Measurements from ENCODE around the gene GABRB1. TPM values are rescaled to one million over a fixed set of nuclear protein-coding genes. Genes with fewer than 3 reads are reported as not detected.

GABRB1 gene
- total RNA-seq, 1 experiment from 2014 or later: 1.00 TPM

DNA sequence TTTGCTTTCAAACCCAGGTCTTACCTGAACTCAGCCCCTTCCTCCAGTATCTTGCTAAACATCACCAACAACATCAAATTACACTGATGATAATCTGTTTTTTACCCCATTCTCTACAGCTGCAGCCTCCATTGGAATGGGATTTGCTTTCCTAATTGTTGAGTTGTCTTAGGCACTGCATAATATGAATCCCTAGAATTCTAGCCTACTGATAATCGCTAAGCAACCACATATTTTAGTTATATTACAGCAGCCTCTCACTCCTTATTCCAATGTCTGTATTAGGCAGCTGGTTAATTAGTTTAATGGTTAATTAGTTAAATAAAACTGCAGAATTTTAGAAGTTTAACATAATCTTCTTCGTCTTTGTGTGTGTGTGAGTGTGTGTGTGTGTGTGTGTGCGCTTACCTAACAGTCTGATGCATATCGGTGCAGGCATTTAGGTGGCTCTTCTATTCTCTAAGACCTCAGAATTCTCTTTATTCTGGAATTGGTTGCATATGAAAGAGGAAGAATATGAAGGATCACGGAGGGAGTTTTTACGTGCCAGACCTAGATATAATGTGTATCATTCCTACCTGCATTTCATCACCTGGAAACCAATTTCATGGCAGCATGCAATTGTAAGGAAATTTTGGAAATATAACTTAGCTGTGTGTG is 437.5 kb downstream of the GABRB1 start:
- DNase-seq (ENCODE audit: low spot score): peak; percentile 10

DNA sequence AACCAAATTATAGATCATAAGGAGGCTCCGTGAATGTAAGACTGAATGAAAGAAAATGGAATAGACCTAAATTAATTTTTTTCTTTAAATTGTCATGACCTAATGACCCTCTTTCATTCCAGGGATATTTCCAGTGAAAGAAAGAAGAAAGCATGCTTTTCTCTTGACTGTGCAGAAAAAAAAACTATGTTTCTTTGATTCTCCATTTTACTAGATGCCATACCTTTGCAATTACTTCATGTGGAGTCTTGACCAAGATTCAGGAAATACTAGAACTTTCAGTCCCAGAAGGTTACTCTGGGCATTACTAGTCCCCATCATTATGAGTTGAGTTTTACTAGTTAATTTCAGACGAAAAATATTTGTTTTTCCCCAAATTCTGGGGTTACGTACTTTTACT is 438.6 kb downstream of the GABRB1 start:
- no peak for DNase-seq (ENCODE audit: low spot score)

DNA sequence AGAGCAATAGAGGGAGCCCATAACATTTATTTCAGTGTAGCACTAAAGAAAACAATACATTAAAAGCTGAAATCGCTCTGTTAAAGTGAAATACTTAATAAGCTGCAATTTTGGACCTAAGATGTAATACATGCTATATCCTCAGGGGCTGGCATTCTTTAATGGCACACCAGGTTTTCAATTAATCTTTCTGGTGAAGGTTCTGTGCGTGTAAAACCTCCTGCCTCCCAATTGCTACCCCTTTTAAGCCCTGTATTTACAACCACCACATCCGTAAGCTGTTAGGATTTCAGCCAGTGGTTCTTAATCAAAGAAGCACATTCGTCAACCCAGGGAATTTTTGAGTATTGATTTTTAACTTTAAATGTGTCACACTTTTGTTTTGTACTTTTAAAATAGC is 439.7 kb downstream of the GABRB1 start:
- no peak for DNase-seq (ENCODE audit: low spot score)

DNA sequence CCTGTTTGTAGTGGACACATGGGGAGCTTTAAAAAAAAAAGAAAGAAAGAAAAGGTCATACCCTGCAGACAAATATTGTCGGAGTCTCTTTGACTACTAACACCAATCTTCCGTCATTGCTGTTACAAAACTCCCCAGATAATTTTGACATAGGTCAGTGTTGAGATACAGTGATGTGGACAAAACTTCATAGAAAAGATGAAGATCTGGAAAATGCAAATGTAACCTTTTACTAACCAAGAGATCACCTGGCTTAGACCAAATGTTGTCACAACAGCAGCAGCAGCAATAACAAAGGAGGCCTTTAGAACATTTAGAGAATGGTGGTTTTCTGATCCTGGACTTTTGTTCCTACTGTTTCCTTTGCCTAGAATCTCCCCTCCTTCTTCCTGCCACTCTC is 440.2 kb downstream of the GABRB1 start:
- no peak for DNase-seq (ENCODE audit: low spot score)

GRCh38 chr4:47473141-47473750 is 441.9 kb downstream of the GABRB1 start:
- no peak for DNase-seq (ENCODE audit: low spot score)

- DNase-seq (ENCODE audit: low spot score): no peak
Measured at GRCh38 chr4:47474799-47475198, 443.4 kb downstream of the GABRB1 start.

DNA sequence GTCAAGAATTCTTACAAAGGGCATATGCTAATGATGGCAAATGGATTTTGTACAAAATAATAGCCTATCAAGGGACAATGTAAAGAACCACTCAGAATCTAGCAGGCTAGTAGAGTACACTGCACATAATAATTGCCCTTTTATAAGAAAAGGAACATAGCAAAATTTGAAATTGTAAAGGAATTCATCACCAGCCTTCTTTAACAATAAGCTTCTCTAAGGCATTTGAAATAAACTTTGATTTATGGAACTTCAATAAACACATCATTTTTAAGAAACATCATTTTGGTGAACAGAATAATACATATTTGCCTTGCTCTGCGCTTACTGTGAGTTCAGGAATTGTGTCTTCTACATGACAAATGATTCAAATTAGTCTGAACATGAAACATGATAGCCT is 444.0 kb downstream of the GABRB1 start:
- no peak for DNase-seq (ENCODE audit: low spot score)

Other genes starting within 250 kb of the GABRB1 start
- 86.5 and 88.8 TPM in 2 replicates for gene COX7B2, start 122.3 kb upstream of the GABRB1 start, total RNA-seq (2014; rRNA removed; shearing (Covaris generic))
- 1.1 TPM in 1 of 2 replicates, not detected in the other for gene GABRA4, start 38.0 kb upstream of the GABRB1 start, total RNA-seq (2014; rRNA removed; shearing (Covaris generic))

All from A172 (cell line).